Astrocyte of the spinal cord (primary cell): ENCODE measurements around the gene SMG7.

Source experiments
- DNase-seq: peaks from one replicate; pipeline ENCODE4 v3.0.0; 2011; ENCODE audit warnings: low read depth, low spot score
- H3K4me3 ChIP-seq: 2 replicates; pipeline ENCODE4 v1.5.1; 2011; ENCODE audit warnings: low read depth, mild to moderate bottlenecking, low read length, moderate library complexity
- in situ Hi-C: cut with HindIII; loops from 2 replicates; pipeline ENCODE4 v1.10.0; 2017; ENCODE audit warnings: low sequenced_read_pairs
- TF ChIP-seq, protein P1 (sequence below): IDR thresholded peaks from 2 replicates; pipeline ENCODE4 v1.5.1; 2012; ENCODE audit warnings: low read depth, mild to moderate bottlenecking, low read length, inconsistent platforms

SMG7 gene

GRCh38 chr1:183570451-183570850 is 98.2 kb downstream of the SMG7 start:
- TF ChIP-seq, protein P1, sequence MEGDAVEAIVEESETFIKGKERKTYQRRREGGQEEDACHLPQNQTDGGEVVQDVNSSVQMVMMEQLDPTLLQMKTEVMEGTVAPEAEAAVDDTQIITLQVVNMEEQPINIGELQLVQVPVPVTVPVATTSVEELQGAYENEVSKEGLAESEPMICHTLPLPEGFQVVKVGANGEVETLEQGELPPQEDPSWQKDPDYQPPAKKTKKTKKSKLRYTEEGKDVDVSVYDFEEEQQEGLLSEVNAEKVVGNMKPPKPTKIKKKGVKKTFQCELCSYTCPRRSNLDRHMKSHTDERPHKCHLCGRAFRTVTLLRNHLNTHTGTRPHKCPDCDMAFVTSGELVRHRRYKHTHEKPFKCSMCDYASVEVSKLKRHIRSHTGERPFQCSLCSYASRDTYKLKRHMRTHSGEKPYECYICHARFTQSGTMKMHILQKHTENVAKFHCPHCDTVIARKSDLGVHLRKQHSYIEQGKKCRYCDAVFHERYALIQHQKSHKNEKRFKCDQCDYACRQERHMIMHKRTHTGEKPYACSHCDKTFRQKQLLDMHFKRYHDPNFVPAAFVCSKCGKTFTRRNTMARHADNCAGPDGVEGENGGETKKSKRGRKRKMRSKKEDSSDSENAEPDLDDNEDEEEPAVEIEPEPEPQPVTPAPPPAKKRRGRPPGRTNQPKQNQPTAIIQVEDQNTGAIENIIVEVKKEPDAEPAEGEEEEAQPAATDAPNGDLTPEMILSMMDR, result no peak
- H3K4me3 ChIP-seq, result no peak overlapping the region
- no peak for DNase-seq
- in situ Hi-C loops, result no loop called here

- H3K4me3 ChIP-seq, result no peak overlapping the region
- in situ Hi-C loops, result no loop called here
- no peak for DNase-seq
- TF ChIP-seq, protein P1, result no peak
Measured at GRCh38 chr1:183571678-183572268, 99.5 kb downstream of the SMG7 start.

DNA sequence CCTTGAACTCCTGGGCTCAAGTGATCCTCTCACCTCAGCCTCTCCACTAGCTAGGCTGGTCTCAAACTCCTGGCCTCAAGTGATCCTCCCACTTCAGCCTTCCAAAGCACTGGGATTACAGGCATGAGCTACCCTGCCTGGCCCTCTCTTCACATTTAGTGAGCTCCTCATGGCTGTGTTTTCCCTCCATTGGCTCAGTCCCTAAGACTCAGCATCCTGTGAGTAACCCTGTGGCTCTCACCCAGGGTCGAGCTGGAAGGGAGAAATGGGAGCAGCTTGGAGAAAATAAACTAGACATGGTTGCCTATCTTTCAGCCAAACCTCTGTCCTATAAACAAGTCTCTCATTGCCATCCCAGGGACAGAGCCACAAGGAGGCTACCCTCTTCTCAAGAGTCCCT is 100.4 kb downstream of the SMG7 start:
- DNase-seq, result no peak
- in situ Hi-C loops, result no loop called here
- TF ChIP-seq, protein P1, result no peak

DNA sequence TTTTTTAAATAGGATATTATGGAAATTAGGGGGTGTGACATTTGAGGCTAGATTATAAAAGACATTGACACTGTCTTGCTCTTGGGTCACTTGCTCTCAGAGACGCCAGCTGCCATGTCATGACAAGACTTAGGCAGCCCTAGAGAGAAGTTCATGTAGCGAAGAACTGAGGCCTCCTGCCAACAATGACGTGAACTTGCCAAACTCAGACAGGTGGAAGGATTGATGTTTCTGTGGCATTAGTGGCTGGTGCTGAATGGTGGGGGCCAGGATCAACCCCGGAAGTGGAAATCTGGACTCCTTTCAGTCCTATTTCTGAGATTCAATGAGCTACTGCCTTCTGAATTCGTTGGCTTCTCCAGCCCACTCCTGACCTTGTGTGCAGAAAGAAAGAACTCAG is 103.3 kb downstream of the SMG7 start:
- no peak overlapping the region for H3K4me3 ChIP-seq
- TF ChIP-seq, protein P1, result no peak
- in situ Hi-C loops, result no loop called here
- DNase-seq, result no peak

More for the DNA sequence above, 100.4 kb downstream of the SMG7 start:
- no peak overlapping the region for H3K4me3 ChIP-seq

DNA sequence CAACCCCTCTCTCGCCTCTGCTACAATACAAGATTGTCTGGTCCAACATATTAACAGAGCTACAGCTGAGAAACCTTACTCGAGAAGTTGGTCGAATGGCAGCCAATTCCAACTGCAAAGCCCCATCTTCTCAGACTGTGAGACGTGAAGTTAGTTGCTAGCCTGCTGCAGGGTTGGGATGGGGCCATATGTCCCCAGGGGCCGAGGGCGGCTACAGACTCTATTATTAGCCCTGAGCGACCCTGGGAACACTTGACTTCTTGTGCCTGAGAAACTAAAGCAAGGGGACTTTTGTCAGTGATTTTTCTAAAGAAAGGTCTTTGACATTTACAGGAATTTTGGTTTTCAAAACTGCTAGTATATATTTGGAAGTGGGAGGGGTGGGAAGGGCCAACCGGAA is 104.2 kb downstream of the SMG7 start:
- in situ Hi-C loops, result no loop called here
- DNase-seq, result no peak
- TF ChIP-seq, protein P1, result no peak
- no peak overlapping the region for H3K4me3 ChIP-seq

GRCh38 chr1:183577897-183578465 is 105.7 kb downstream of the SMG7 start:
- DNase-seq, result no peak
- in situ Hi-C loops, result no loop called here
- no peak overlapping the region for H3K4me3 ChIP-seq
- TF ChIP-seq, protein P1, result no peak
